NCI-H1436 treated with DMSO at 0.1 percent for 48 hours (cell line): ENCODE results near the gene IGF2R.
"Not testable (repeated sequence)": the region's sequence is repeated elsewhere in the genome, so short reads cannot be mapped to it uniquely, and the experiment has no call there.

ENCODE experiments used
- DNase-seq: peaks from one replicate; lab custom pipeline; 2025; lab: John Stamatoyannopoulos, UW

IGF2R gene

DNA sequence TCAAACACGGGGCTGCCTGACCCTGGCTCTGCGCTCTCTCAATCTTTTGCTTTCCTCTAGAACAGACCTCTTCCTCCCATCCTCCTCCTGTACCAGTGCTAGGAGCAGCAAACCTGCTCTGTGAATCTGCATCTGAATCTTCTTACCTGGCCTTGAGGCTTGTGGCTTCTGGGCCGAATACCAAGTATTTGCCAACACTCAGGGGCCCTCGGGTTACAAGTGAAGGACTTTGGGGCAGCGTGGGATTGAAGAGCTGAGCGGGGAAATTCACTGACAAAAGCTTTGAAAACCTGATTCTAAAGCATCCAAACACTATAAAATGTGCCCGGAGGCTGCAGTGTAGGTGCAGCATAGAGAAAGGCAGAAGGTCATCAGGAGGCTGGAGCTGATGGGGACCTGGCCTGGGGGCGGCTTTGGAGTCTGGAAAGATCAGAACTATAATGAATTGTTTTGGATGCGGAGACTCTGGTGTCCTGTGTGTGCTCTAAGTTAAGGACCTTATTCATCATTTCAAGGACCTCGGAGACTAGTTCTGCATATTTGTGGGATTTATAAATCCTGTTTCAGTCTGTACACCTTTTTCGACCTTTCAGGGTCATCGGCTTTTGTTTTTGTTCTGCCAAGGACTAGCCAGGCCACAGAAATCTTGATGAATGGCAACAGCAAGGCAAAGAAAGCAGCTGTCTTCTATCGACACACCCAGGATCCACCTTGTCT, 16.4 kb upstream of the IGF2R start:
- no peak for DNase-seq

DNA sequence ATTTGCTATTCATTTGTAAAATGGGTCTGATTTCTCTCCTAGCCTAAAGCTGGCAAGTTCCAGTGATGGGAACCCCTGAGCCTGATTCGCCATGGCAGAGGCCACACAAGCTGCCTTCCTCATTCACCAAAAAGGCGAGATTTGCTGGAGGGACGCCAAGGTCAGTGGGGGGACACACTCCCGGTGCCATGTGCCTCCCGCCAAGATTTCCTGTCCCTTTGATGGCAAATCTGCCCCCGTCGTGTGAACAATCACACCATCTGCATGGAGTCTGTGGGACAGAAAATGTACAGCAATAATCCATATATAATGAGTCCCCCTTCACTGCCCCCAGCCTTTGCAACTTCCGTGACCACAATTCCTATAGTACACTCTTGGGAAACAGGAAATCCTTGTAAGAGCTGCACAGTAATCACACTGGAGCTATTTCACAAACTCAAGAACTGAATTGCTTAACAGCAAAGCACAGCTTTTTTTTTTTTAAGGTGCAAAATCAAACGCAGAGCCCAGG, 15.7 kb upstream of the IGF2R start:
- DNase-seq: no peak

DNA sequence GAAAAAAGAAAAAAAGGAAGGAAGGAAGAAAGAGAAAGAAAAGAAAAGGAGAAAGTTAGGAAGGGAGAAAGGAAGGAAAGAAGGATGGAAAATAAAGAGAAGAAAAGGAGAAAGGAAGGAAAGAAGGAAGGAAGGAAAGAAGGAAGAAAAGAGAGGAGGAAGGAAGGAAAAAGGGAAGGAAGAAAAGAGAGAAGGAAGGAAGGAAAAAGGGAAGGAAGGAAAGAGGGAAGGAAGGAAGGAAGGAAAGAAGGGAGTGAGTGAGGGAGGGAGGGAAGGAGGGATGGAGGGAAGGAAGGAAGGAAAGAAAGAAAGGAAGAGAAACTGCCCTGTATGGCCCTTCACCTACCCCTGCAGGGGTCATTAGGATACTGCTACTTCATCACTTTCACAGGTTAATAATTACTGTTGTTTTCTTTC, 12.9 kb upstream of the IGF2R start:
- no peak for DNase-seq

DNA sequence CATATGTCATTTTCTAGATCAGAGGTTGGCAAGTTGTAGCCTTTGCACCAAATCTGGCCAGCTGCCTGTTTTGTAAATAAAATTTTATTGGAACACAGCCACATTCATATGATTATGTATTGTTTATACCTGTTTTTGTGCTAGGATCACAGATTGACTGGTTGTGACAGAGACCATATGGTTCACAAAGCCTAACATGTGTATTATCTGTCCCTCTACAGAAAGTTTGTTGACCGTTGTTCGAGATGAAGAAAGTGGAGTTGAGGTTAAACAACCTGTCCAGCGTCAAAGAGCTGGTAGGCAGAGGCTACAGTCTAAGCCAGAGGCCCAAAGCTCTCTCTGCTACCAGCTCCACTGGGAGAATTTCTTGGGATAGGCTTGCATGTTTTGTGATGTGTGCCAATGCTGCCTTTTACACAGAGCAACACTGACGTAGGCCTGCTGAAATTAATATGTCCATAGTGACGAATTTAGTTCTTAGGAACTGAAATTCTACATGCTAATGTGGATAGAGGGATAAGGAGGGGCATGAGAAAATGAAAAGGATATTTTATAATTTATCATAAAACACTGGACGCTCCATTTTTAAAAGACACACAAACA, 11.7 kb upstream of the IGF2R start:
- no peak for DNase-seq

DNA sequence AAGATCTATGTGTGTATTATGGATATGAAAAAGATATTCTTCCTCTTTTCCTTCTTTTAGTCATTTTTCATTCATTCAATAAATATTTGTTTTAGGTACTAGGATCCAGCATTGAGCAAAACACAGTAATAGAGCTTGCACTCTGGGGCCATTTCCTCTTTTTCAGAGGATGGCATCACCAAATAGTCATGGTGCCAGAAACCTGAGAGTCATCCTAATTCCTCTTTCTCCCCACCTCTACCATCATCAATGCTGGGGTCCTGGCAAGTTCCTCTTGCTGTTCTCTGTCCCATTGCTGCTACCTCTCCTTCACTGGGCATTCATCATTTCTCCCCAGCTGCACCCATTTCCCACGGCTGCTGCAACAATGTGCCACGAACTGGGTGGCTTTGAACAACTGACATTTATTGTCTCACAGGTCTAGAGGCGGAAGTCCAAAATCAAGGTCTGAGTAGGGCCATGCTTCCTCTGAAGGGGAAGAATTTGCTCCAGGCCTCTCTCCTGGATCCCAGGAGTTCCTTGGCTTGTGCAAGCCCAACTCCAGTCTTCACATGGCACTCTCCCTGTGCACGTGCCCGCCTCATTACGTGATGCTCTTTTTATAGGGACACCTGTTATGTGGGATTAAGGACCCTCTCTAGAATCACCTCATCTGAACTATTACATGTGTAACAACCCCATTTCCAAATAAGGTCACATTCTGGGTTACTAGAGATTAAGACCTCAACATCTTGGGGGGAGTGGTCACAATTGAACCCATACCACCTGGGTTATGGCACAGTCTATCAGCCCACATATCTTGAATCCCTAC, 9.5 kb upstream of the IGF2R start:
- no peak for DNase-seq

DNA sequence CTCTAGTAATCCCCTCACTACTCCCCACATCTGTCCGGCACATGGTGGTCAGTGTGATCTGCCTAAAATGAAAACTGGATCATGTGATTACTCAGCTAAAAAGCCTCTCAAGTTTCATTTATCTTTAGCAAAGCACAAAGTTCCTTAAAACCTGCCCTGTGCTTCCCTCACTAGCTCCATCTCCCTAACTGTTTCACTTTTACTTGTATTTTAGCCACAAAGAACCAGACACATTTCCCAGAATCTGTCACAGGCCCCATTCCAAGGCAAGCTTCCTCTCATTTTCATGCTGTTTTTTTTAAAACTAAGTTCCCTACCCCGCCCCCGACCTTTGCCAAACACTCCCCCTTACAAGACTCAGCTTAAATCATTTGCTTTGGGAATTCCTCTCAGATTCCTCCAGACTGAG, 8.9 kb upstream of the IGF2R start:
- no peak for DNase-seq

DNA sequence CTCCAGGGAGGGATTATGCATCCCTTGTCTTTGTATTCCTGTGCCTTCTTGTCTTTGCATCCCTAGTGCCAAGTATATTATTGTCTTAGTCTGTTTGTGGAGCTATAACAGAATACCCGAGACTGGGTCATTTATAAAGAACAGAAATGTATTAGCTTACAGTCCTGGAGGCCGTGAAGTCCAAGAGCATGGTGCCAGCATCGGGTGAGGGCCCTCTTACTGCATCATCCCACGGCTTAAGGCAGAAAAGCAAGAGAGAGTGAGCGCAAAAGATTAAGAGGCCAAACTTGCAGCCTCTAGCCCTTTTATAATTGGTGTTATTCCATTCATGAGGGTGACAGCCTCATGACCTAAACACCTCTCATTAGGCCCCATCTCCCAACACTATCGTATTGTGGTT, 8.4 kb upstream of the IGF2R start:
- DNase-seq: no peak

DNA sequence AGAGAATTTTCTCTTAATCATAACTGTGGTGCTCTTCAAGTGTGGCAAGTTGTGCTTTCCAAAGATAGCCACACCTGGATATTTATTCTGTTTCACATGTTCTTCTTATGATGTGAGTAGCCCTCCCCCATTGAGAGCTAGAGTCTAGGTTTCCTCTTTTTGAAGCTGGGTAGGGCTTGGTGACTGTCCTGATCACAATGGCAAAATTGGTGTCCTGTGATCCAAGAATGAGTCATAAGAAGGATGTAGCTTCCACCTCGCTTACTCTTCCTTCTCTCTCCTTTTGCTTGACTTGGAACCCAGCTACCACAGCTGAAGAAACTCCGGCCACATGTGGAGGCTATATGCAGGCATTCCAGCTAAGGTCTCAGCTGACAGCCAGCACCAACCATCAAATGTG, 7.4 kb upstream of the IGF2R start:
- DNase-seq: no peak

DNA sequence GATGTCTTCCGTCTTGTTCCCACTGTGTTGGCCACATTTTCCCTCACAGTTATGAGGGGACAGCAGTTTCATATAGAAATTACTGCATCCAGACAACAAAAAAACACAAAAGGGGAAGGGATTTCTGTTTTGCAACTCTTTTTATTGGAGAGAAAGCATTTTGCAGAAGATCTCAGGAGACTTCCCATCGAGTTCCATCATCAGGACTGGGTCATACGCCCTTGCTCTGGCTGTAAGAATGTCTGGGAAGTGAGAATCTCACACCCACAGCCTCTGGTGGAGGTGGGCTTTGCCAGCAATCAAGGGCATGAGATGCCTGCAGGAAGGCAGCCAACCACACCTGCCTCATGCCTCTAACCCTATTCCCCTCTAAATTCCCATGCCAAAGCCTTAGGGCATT, 5.8 kb upstream of the IGF2R start:
- DNase-seq: no peak

DNA sequence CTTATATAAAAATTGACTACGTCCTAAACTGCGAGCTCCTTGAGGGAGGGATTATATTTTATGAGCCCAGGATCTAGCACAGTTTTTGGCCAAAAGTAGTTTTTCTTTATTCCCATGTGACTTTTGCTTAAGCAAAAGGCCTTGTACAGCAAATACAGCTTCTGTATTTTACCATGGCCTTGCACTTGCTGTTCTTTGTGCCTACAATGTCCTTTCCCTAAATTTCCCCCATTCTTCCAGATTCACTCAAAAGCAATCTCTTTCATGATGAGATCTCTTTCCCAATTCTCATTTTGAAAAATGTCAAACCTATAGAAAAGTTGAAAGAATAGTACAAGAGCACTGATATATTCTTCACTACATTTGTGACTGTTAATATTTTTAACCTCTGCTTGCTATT, 4.8 kb upstream of the IGF2R start:
- no peak for DNase-seq

DNA sequence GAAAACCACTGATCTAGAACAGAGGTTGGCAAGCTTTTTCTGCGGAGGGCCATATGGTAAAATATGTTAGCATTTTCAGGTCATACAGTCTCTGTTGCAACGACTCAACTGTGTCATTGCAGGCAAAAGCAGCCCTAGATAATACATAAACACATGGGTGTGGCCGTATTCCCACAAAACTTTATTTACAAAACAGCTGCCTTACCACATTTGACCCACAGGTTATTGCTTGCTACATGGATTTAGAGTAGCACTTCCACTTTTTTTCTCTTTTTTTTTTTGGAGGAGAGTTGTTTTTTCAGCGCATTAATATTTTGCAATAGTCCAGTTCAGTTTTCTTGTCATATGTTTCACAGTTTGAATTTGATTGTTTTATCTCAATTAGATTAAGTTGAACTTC, 2.5 kb upstream of the IGF2R start:
- no peak for DNase-seq

DNA sequence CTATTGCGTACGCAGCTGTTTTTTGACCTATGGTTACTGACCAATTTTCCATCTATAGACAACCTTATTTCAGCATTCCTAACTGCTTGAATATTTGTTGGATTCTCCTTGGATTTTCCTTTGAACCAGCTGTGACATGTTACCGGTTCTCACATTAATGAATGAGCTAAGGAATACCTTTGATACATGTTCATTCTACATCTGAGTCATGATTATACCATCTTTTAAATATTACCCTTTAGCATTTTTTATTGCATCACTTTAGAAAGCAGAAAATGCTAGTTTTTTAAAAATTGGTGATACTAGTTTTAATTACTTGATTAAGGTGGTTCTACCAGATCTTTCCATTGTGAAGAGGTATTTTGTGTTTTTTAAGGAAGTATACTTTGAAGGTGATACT, 1.9 kb upstream of the IGF2R start:
- DNase-seq: no peak

DNA sequence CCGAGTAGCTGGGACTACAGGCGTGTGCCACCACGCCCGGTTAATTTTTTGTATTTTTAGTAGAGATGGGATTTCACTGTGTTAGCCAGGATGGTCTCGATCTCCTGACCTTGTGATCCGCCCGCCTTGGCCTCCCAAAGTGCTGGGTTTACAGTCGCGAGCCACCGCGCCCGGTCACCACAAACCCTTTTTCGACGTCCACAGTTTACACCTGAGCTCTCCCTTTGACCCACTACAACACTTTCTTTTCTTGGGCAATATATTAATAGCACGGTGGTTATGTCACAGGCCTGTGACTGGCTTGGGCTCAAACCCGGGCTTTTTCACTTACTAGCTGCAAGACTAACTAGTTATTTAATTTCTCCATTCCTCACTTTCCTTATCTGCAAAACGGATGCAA, 1.3 kb upstream of the IGF2R start:
- DNase-seq: not testable (repeated sequence)

DNA sequence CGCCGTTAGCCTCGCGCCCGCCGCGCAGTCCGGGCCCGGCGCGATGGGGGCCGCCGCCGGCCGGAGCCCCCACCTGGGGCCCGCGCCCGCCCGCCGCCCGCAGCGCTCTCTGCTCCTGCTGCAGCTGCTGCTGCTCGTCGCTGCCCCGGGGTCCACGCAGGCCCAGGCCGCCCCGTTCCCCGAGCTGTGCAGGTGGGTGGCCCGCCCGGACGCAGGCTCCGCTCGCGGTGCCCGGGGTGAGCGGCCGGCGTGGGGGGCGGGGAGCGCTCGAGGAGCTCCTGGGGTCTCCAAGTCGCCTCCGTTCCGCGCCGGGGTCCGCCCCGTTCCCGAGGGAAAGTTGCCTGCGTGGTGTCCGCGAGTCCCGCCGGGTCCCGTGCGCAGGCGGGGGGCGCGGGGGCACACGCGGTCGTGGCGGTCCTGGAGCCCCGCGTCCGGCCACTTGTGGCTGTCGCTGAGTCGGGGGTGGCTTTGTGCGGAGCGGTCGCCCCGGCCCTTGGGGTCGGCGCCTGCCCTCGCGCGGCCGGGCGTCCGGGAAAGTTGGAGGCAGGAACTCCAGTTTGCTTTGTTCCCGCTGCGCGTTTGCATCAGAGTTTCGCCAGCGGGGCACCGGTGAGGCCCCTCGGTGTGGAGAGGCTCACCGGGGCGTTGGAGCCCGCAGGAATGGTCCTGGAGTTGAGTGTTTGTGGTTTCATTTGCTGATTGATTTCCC, 476 bp downstream of the IGF2R start:
- no peak for DNase-seq

DNA sequence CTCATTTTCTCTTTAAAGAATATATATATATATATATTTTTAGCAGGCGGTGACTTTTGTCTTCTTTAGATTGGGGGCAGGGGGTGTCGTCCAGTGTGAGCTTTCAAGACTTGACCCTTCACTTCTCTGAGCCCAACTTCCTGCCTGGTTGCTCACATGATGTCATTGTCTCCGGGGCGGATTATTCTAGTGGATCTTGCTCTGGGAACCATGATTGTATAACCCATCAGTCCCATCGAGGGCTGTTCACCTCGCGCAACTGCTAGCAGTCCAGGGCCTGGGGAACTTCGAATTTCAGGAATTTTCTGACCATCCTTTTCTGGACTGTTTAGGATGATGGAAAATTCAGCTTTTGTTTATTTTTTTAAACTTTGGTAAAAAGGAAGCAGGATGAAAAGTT, 1.0 kb downstream of the IGF2R start:
- DNase-seq: no peak

DNA sequence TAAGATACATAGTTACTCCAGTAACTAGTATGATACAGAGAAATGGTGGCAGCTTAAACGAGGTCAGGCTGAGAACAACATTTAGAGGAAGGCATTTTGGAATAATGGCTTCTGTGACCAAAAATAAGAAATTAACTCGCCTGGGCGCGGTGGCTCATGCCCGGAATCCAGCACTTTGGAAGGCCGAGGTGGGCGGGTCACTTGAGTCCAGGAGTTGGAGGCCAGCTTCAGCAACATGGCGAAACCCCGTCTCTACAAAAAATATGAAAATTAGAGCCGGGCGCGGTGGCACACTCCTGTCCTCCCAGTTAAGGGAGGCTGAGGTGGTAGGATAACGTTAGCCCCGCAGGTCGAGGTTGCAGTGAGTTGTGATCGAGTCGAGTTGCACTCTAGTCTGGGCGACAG, 1.8 kb downstream of the IGF2R start:
- no peak for DNase-seq

DNA sequence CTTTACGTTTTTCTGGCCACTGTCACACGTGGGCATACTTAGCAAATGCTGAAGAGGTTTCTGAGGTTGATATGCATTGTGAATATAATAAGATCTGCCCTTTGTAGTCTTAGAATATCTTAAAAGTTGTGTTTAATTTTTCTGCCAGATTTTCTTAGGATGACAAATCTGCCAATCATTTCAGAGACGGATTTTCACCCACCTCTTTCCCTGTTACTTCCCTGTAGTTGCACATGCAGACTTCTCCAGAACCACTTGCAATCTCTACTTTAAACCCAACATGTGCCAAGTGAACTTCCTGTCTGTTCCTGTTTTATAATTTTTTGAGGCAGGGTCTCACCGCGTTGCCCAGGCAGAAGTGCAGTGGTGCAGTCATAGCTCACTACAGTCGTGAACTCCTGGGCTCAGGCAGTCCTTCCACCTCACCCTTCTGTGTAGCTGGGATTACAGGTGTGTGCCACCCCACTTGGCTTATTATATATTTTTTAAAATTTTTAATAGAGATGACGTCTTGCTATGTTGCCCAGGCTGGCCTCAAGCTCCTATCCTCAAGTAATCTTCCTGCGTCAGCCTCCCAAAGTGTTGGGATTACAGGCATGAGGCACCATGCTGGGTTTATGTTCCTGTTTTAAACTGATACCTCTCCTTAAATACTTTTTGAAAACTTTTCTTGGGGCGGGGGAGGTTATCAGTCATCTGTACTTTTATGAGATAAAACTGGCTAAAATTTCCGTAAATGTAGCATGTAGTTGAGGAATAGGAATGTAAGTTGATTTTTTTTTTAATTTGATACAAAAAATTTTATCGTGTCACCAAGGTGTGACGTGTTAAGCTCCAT, 2.7 kb downstream of the IGF2R start:
- DNase-seq: no peak

DNA sequence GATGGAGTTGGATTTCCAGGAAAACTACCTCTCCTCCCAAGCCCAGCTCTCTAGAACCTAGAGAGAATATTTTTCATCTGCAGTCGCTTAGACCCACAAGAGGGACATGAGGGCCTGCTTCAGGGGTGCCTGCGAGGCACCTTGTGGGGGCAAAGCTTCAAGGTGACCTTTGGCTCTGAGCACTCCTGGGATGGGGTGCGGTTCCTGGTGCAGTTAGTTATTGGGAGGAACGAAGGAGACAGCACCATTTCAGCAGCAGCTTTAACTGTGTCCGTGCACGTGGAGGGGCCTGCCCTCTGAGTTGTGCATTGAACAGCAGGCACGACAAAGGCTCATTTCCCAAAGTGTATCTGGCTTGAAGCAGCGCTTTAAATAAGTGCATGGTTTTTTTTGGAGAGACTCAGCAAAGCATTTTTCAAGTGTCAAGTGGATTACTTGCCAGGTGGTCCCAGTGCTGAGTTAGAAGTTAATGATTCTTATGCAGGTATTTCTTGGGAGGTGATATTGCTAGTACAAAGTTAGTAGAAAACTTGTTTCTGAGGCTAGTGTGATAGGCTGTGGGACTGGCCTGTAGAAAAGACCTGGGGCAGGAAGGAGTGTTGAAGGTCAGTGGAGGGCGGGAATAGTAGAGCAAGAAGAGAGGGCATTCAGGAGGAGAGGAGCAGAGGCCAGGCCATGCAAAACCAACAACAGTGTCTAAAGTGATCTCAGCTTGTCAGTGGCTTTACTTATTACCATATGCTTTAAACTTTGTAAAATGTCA, 3.8 kb downstream of the IGF2R start:
- DNase-seq: no peak

DNA sequence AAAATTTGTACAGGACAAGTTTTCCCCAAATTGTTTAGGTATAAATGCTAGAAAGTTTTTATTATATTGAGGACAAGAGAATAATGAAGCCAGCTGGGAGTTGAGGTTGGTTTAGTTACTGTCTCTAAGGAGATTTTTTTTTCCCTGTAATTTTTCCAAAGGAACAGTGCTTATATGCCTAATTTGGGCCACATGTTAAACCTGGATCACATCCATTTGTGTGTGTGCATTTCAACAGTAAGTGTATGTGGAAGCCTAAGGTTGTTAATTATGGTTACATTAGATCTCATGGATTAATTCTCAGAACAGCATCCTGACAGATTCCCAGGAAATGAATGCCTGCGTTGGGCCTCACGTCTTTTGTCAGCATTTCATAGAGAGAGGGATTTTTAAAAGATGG, 4.5 kb downstream of the IGF2R start:
- DNase-seq: no peak

DNA sequence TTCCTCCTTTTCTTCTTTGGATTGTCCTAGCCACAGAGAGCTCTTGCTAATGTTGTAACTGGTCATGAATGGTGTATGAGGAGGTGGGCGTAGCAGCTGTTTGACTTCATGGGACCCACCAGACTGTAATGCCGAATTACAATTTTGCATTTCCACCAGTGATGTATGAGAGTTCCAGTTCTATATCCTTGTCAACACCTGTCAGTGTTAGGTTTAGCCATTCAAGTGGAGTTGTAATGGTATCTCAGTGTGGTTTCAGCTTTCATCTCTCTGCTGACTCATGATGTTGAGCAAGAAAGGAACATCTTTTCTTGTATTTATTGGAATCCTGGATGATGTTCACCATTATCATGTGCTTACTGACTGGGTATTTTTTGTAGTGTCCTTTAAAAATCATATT, 5.1 kb downstream of the IGF2R start:
- DNase-seq: no peak

DNA sequence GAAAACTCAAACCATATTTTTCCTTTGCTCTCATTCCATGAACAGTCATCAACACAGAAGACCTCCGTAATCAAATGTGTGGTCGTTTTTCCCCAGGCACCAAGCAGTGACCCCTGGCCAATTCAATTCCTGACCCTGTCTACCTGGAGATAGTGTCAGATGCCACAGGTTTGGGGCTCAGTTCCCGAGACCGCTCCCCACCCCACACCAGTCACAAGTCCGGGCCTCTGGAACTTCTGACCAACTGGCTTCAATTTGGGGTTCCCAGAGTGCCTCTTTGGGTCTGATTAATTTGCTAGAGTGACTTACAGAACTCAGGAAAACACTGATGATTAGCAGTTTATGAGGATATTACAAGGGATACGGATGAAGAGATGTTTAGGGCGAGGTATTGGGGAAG, 6.0 kb downstream of the IGF2R start:
- no peak for DNase-seq
